ENCODE data around the gene OSBPL6.
A peak's percentile ranks its signal among the peaks of the same experiment; 100 is the strongest.

OSBPL6 gene

DNA sequence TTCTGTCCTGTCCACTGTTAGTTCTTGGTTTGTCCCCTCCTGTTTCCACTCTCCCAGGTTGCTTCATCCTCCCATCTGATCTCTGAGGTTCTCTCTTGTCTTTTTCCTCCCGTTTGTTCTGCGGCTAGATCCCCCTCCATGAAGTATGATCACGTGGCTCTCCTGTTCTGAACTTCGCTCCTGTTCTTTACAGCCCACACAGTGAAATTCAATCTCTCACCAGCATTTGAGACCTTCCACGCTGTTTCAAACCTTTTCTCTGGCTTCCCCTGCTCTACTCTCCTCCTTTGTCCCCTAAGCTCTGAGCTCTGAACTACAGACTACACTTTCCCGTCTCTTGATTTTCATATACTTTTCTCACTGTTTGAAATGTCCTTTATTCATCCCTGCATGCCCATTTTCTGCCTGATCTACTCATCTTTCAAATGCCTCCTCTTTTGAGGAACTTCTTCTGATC lies 83.5 kb downstream of the OSBPL6 start:
- no peaks in the 10 kb centered on the region for H3K36me3 ChIP-seq (ENCODE audit: control insufficient read depth in 2 of 2, insufficient read depth in 1 of 2, low read length in 2 of 2)
- CTCF ChIA-PET: interaction anchor here (1.1 kb wide), 1 partner anchor 68 kb away, joined by 3 read pairs; no protein-coding TSS in a partner anchor
- no peaks in the 10 kb centered on the region for H3K9me3 ChIP-seq (ENCODE audit: control insufficient read depth, insufficient read depth, low read depth, low read length)
- no peak overlapping the region; the same call in 1 of the 2 replicates for H3K4me3 ChIP-seq (ENCODE audit: low read depth, low read length)
- H3K27ac ChIP-seq (ENCODE audit: extremely low read depth, low read depth, low read length): peak overlapping the region; percentile 14; the same call in 1 of the 2 replicates
- POLR2A ChIA-PET: no interaction called here
- H3K4me1 ChIP-seq (ENCODE audit: control insufficient read depth, insufficient read depth, low read length): peaks cover 12% of the 10 kb centered on the region; the same call in 1 of the 2 replicates
- TF ChIP-seq GLI2 (tag by site-specific recombination; IDR thresholded peaks at IDR 0.05; ENCODE audit: borderline replicate concordance, low read depth) (no peak), ZNF214 (tag by site-specific recombination; IDR thresholded peaks at IDR 0.05; ENCODE audit: borderline replicate concordance) (no peak), ZNF623 (tag by site-specific recombination; IDR thresholded peaks at IDR 0.05) (no peak), ZNF501 (tag by site-specific recombination; IDR thresholded peaks at IDR 0.05) (0 out of 2 replicates have a peak, but pooled peaks have one; percentile 23), SP7 (tag by site-specific recombination; IDR thresholded peaks at IDR 0.05) (0 out of 2 replicates have a peak, but pooled peaks have one; percentile 14), ZNF404 (tag by site-specific recombination; IDR thresholded peaks at IDR 0.05) (no peak), ZNF76 (tag by site-specific recombination; IDR thresholded peaks at IDR 0.05; ENCODE audit: borderline replicate concordance, low read depth) (no peak), ZNF701 (tag by site-specific recombination; IDR thresholded peaks at IDR 0.05) (no peak), ZNF239 (tag by site-specific recombination; IDR thresholded peaks at IDR 0.05) (no peak), ZNF571 (tag by site-specific recombination; IDR thresholded peaks at IDR 0.05) (no peak), ZNF426 (tag by site-specific recombination; IDR thresholded peaks at IDR 0.05) (no peak), ZNF274 (IDR thresholded peaks at IDR 0.05; ENCODE audit: low read length) (no peak), ZNF274 (tag by site-specific recombination; IDR thresholded peaks at IDR 0.05; ENCODE audit: borderline replicate concordance) (no peak), BCL11A (tag by site-specific recombination; IDR thresholded peaks at IDR 0.05; ENCODE audit: low read depth) (no peak), ZNF624 (tag by site-specific recombination; IDR thresholded peaks at IDR 0.05) (no peak), ZBTB17 (tag by site-specific recombination; IDR thresholded peaks at IDR 0.05) (peak; percentile 95), ZSCAN23 (tag by site-specific recombination; IDR thresholded peaks at IDR 0.05) (no peak), GLI4 (tag by site-specific recombination; IDR thresholded peaks at IDR 0.05) (no peak), ZNF248 (tag by site-specific recombination; IDR thresholded peaks at IDR 0.05) (no peak), KLF10 (tag by site-specific recombination; IDR thresholded peaks at IDR 0.05) (no peak), ZNF146 (tag by site-specific recombination; IDR thresholded peaks at IDR 0.05) (no peak), ZNF324 (tag by site-specific recombination; IDR thresholded peaks at IDR 0.05) (no peak), SCRT1 (tag by site-specific recombination; IDR thresholded peaks at IDR 0.05; ENCODE audit: borderline replicate concordance) (no peak), ZNF169 (tag by site-specific recombination; IDR thresholded peaks at IDR 0.05) (no peak), MEIS1 (CRISPR knock-in tag; IDR thresholded peaks at IDR 0.05; ENCODE audit: borderline replicate concordance) (no peak), OSR2 (tag by site-specific recombination; IDR thresholded peaks at IDR 0.05) (peak; percentile 39; the same call in 1 of the 2 replicates)
- TF ChIP-seq, protein P1, sequence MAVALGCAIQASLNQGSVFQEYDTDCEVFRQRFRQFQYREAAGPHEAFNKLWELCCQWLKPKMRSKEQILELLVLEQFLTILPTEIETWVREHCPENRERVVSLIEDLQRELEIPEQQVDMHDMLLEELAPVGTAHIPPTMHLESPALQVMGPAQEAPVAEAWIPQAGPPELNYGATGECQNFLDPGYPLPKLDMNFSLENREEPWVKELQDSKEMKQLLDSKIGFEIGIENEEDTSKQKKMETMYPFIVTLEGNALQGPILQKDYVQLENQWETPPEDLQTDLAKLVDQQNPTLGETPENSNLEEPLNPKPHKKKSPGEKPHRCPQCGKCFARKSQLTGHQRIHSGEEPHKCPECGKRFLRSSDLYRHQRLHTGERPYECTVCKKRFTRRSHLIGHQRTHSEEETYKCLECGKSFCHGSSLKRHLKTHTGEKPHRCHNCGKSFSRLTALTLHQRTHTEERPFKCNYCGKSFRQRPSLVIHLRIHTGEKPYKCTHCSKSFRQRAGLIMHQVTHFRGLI (tag by site-specific recombination; IDR thresholded peaks at IDR 0.05): no peak
- TF ChIP-seq, protein P2, sequence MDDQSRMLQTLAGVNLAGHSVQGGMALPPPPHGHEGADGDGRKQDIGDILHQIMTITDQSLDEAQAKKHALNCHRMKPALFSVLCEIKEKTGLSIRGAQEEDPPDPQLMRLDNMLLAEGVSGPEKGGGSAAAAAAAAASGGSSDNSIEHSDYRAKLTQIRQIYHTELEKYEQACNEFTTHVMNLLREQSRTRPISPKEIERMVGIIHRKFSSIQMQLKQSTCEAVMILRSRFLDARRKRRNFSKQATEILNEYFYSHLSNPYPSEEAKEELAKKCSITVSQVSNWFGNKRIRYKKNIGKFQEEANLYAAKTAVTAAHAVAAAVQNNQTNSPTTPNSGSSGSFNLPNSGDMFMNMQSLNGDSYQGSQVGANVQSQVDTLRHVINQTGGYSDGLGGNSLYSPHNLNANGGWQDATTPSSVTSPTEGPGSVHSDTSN (CRISPR knock-in tag; IDR thresholded peaks at IDR 0.05): no peak
- TF ChIP-seq, protein P3, sequence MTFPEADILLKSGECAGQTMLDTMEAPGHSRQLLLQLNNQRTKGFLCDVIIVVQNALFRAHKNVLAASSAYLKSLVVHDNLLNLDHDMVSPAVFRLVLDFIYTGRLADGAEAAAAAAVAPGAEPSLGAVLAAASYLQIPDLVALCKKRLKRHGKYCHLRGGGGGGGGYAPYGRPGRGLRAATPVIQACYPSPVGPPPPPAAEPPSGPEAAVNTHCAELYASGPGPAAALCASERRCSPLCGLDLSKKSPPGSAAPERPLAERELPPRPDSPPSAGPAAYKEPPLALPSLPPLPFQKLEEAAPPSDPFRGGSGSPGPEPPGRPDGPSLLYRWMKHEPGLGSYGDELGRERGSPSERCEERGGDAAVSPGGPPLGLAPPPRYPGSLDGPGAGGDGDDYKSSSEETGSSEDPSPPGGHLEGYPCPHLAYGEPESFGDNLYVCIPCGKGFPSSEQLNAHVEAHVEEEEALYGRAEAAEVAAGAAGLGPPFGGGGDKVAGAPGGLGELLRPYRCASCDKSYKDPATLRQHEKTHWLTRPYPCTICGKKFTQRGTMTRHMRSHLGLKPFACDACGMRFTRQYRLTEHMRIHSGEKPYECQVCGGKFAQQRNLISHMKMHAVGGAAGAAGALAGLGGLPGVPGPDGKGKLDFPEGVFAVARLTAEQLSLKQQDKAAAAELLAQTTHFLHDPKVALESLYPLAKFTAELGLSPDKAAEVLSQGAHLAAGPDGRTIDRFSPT (tag by site-specific recombination; IDR thresholded peaks at IDR 0.05): no peak
- TF ChIP-seq, protein P4, sequence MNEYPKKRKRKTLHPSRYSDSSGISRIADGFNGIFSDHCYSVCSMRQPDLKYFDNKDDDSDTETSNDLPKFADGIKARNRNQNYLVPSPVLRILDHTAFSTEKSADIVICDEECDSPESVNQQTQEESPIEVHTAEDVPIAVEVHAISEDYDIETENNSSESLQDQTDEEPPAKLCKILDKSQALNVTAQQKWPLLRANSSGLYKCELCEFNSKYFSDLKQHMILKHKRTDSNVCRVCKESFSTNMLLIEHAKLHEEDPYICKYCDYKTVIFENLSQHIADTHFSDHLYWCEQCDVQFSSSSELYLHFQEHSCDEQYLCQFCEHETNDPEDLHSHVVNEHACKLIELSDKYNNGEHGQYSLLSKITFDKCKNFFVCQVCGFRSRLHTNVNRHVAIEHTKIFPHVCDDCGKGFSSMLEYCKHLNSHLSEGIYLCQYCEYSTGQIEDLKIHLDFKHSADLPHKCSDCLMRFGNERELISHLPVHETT (tag by site-specific recombination; IDR thresholded peaks at IDR 0.05): no peak
- TF ChIP-seq, protein P5, sequence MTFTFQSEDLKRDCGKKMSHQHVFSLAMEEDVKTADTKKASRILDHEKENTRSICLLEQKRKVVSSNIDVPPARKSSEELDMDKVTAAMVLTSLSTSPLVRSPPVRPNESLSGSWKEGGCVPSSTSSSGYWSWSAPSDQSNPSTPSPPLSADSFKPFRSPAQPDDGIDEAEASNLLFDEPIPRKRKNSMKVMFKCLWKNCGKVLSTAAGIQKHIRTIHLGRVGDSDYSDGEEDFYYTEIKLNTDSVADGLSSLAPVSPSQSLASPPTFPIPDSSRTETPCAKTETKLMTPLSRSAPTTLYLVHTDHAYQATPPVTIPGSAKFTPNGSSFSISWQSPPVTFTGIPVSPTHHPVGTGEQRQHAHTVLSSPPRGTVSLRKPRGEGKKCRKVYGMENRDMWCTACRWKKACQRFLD (tag by site-specific recombination; IDR thresholded peaks at IDR 0.05): no peak
- TF ChIP-seq, protein P6, sequence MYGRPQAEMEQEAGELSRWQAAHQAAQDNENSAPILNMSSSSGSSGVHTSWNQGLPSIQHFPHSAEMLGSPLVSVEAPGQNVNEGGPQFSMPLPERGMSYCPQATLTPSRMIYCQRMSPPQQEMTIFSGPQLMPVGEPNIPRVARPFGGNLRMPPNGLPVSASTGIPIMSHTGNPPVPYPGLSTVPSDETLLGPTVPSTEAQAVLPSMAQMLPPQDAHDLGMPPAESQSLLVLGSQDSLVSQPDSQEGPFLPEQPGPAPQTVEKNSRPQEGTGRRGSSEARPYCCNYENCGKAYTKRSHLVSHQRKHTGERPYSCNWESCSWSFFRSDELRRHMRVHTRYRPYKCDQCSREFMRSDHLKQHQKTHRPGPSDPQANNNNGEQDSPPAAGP (tag by site-specific recombination; IDR thresholded peaks at IDR 0.05): no peak

Measured in HEK293 (cell line).